ENCODE data around the gene SYNJ2.

The SYNJ2 gene

GRCh38 chr6:158061709-158062461, 80.2 kb downstream of the SYNJ2 start:
- in situ Hi-C loops (cut with HindIII; ENCODE audit: low pct_ligation_motif_present, low pct_unique_long_range_greater_than_20kb, low sequenced_read_pairs) = no loop called here

GRCh38 chr6:158063736-158064135, 82.1 kb downstream of the SYNJ2 start:
- in situ Hi-C loops (cut with HindIII; ENCODE audit: low pct_ligation_motif_present, low pct_unique_long_range_greater_than_20kb, low sequenced_read_pairs) = no loop called here
- no peak for DNase-seq

More at GRCh38 chr6:158061709-158062461, 80.2 kb downstream of the SYNJ2 start:
- no peak for DNase-seq

- DNase-seq = no peak
- in situ Hi-C loops (cut with HindIII; ENCODE audit: low pct_ligation_motif_present, low pct_unique_long_range_greater_than_20kb, low sequenced_read_pairs) = no loop called here
These were observed 83.1 kb downstream of the SYNJ2 start for GRCh38 chr6:158064725-158065251.

DNA sequence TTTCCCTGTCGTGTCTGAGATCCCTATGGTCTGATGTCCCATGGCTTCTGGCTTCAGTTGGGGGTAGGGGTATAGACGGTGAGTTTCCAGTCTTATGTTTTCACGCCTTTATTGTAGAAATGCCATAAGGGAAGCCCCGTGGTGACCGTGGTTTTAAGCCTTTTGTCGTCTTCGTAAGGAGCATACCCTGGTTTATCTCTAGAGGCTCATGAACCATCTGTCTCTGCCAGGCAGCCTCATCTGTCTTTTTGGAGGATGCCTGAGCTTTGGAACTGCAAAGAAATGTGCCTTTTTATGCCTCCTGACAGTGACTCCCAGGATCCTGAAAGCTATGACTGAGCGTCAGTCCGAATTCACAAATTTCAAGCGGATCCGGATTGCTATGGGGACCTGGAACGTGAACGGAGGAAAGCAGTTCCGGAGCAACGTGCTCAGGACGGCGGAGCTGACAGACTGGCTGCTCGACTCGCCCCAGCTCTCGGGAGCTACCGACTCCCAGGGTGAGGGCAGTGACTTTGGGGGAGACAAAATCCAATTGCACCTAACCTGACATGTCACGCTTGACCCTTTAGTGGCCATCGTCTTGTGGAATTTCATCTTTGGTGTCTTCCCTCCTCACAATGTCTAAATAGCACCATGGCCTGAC, 84.6 kb downstream of the SYNJ2 start:
- in situ Hi-C loops (cut with HindIII; ENCODE audit: low pct_ligation_motif_present, low pct_unique_long_range_greater_than_20kb, low sequenced_read_pairs) = no loop called here
- no peak for DNase-seq

- in situ Hi-C loops (cut with HindIII; ENCODE audit: low pct_ligation_motif_present, low pct_unique_long_range_greater_than_20kb, low sequenced_read_pairs) = no loop called here
- DNase-seq = no peak
These were observed 85.9 kb downstream of the SYNJ2 start for GRCh38 chr6:158067436-158068015.

DNA sequence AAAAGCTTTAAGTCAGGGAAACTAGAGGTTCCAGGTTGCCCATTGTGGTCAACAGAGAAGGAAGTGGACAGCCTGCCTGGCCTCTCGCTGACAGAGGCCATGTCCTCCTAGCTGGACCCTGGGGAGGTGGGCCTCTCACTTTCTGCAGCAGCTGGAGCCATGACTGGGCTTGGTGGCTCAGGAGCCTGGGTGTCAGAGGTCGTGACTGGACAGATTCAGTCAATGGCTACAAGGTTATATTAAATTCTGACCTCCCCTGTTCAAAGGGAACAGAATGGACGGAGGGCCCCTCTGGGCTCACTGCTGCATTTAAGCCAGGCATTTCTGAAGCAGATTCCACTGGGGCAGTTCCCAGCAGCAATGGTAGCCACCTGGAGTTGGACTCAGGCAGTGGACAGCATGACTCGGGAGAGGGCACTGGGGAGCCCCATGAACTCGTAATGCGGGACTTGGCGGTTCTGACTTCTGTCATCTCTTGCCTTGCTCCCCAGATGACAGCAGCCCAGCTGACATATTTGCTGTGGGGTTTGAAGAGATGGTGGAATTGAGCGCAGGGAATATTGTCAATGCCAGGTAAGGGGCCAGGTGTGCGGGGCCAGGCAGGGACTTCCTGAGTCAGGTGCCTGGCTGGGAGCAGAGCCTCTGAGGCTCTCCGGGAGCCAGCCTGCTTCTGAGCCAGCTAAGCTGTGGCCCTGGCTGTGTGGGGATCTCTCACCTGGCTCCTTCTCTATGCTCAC, 86.7 kb downstream of the SYNJ2 start:
- in situ Hi-C loops (cut with HindIII; ENCODE audit: low pct_ligation_motif_present, low pct_unique_long_range_greater_than_20kb, low sequenced_read_pairs) = no loop called here
- no peak for DNase-seq

GRCh38 chr6:158068893-158069799, 87.5 kb downstream of the SYNJ2 start:
- peak; percentile 41 for DNase-seq
- in situ Hi-C loops (cut with HindIII; ENCODE audit: low pct_ligation_motif_present, low pct_unique_long_range_greater_than_20kb, low sequenced_read_pairs) = no loop called here

- in situ Hi-C loops (cut with HindIII; ENCODE audit: low pct_ligation_motif_present, low pct_unique_long_range_greater_than_20kb, low sequenced_read_pairs) = no loop called here
These were observed 88.1 kb downstream of the SYNJ2 start for GRCh38 chr6:158069800-158070195.

GRCh38 chr6:158070513-158070912, 88.8 kb downstream of the SYNJ2 start:
- DNase-seq = no peak
- in situ Hi-C loops (cut with HindIII; ENCODE audit: low pct_ligation_motif_present, low pct_unique_long_range_greater_than_20kb, low sequenced_read_pairs) = no loop called here

More at GRCh38 chr6:158069800-158070195, 88.1 kb downstream of the SYNJ2 start:
- DNase-seq = no peak

- in situ Hi-C loops (cut with HindIII; ENCODE audit: low pct_ligation_motif_present, low pct_unique_long_range_greater_than_20kb, low sequenced_read_pairs) = no loop called here
- no peak for DNase-seq
These were observed 89.7 kb downstream of the SYNJ2 start for GRCh38 chr6:158071121-158072082.

GRCh38 chr6:158072083-158072721, 90.5 kb downstream of the SYNJ2 start:
- in situ Hi-C loops (cut with HindIII; ENCODE audit: low pct_ligation_motif_present, low pct_unique_long_range_greater_than_20kb, low sequenced_read_pairs) = no loop called here
- peak; percentile 57 for DNase-seq

- in situ Hi-C loops (cut with HindIII; ENCODE audit: low pct_ligation_motif_present, low pct_unique_long_range_greater_than_20kb, low sequenced_read_pairs) = no loop called here
- no peak for DNase-seq
These were observed 92.1 kb downstream of the SYNJ2 start for GRCh38 chr6:158073776-158074175.

DNA sequence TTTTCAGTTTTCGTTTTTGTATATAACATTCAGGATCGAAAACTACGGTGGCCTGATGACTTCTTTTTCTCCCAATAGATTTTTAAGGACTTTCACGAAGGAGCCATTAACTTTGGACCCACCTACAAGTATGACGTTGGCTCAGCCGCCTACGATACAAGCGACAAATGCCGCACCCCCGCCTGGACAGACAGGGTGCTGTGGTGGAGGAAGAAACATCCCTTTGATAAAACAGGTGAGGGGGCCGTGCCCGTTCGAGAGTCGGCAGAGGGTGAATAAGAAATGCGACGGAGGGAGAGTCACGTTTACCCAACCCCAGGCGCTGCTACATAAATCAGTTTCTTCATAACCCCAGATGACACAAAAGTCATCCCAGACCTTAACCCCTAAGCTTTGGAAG, 94.9 kb downstream of the SYNJ2 start:
- in situ Hi-C loops (cut with HindIII; ENCODE audit: low pct_ligation_motif_present, low pct_unique_long_range_greater_than_20kb, low sequenced_read_pairs) = no loop called here
- DNase-seq = no peak

DNA sequence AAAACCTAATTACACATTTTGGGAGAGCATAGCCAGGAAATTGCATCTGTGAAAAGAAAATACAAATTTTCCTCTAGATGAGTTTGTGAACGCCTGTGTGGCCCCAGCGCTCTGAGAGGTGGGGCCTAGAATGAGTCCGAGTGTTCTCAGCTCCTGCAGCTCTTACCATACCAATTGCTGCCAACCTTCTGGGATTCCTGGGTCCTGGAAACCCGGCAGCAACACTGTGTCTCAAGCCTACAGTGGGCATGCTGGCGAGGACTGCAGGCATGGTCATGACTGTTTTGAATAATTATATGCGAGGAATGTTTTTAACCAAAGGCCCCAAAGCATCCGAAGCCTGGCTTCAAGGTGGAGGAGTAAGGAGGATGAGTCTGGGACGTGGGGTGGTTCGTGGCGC, 96.0 kb downstream of the SYNJ2 start:
- in situ Hi-C loops (cut with HindIII; ENCODE audit: low pct_ligation_motif_present, low pct_unique_long_range_greater_than_20kb, low sequenced_read_pairs) = no loop called here
- no peak for DNase-seq

DNA sequence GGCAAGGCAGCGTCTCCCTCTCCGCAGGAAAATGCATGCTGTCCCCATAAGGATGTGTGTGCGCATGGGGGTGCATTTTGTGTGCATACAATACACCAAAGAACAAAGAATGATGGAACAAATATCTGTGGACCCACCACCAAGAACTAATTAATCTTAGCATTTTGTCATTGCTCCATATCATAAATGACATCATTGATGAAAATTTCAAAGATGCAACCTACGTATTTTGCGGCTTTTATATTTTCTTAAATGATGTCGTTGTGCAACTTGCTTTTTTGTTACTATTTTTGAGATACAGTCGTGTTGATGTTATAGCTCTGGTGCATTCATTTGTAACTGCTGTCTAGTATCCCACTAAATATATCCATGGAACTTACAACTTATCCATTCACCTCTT, 96.7 kb downstream of the SYNJ2 start:
- DNase-seq = no peak
- in situ Hi-C loops (cut with HindIII; ENCODE audit: low pct_ligation_motif_present, low pct_unique_long_range_greater_than_20kb, low sequenced_read_pairs) = no loop called here

DNA sequence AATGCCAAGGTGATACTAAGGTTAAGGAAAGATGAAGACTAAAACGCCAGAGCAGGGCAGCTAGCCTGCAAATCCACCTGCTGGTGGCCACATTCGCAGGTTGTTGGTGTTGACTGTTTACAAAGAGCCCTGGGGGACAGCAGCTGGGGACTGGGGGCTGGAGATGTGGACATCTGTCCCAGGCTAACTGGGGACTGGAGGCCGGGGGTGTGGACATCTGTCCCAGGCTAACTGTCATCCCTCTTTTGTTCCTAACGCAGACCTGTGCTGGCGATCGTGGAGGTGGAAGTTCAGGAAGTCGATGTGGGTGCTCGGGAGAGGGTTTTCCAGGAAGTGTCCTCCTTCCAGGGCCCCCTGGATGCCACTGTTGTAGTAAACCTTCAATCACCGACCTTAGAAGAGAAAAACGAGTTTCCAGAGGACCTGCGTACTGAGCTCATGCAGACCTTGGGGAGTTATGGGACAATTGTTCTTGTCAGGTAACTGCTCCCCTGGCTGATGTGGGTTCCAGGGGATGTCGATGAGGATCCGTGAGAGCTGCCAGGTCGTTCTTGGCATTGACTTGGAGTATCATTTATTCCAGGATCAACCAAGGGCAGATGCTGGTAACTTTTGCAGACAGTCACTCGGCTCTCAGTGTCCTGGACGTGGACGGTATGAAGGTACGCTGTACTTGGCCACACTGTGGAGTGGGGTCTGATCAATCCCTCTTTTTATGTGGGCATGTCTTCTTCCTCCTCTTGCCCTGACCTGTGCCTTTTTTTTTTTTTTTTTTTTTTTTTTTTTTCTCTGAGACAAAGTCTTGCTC, 99.4 kb downstream of the SYNJ2 start:
- in situ Hi-C loops (cut with HindIII; ENCODE audit: low pct_ligation_motif_present, low pct_unique_long_range_greater_than_20kb, low sequenced_read_pairs) = no loop called here
- no peak for DNase-seq

Measured in ACHN (cell line).